Effector memory CD4-positive, alpha-beta T cell (primary cell): Measurements from ENCODE around the gene IRF2.

Experiments used
- DNase-seq, 3 donors: peaks; one replicate each; pipeline ENCODE4 v3.0.0-alpha.2; 2020
- H3K27ac ChIP-seq: 2 replicates; pipeline ENCODE4 v1.7.0; 2013; ENCODE audit warnings: mild to moderate bottlenecking, low read length, moderate library complexity; ENCODE audit not compliant: insufficient read depth, poor library complexity, severe bottlenecking
- H3K27me3 ChIP-seq: replicated peaks from 2 replicates; pipeline ENCODE4 v1.7.0; 2013; ENCODE audit warnings: mild to moderate bottlenecking, low read length; ENCODE audit not compliant: insufficient read depth, control insufficient read depth, poor library complexity, severe bottlenecking
- H3K36me3 ChIP-seq: 2 replicates; pipeline ENCODE4 v1.7.0; 2013; ENCODE audit warnings: mild to moderate bottlenecking, low read length, moderate library complexity; ENCODE audit not compliant: control insufficient read depth, insufficient read depth
- H3K4me1 ChIP-seq: 2 replicates; pipeline ENCODE4 v1.7.0; 2013; ENCODE audit warnings: low read length, mild to moderate bottlenecking; ENCODE audit not compliant: control insufficient read depth, insufficient read depth, poor library complexity, severe bottlenecking
- H3K4me3 ChIP-seq: 2 replicates; pipeline ENCODE4 v1.7.0; 2013; ENCODE audit warnings: low read length, low read depth, mild to moderate bottlenecking; ENCODE audit not compliant: insufficient read depth, poor library complexity, severe bottlenecking
- H3K9me3 ChIP-seq: 2 replicates; pipeline ENCODE4 v1.7.0; 2013; ENCODE audit warnings: mild to moderate bottlenecking, low read length, moderate library complexity; ENCODE audit not compliant: control insufficient read depth

The IRF2 gene

GRCh38 chr4:184375027-184375426 is 99.3 kb downstream of the IRF2 start:
- Histone ChIP-seq H3K9me3 (no peaks in the 10 kb centered on the region), H3K27ac (no peak overlapping the region), H3K36me3 (no peaks in the 10 kb centered on the region), H3K4me1 (no peaks in the 10 kb centered on the region), H3K27me3 (no peaks in the 10 kb centered on the region), H3K4me3 (no peak overlapping the region)
- no peak for DNase-seq

- DNase-seq: no peak
- Histone ChIP-seq H3K9me3 (no peaks in the 10 kb centered on the region), H3K27ac (no peak overlapping the region), H3K36me3 (no peaks in the 10 kb centered on the region), H3K4me1 (no peaks in the 10 kb centered on the region), H3K4me3 (no peak overlapping the region), H3K27me3 (no peaks in the 10 kb centered on the region)
These were observed 100.4 kb downstream of the IRF2 start for GRCh38 chr4:184373886-184374405.

GRCh38 chr4:184371390-184371787 is 103.0 kb downstream of the IRF2 start:
- H3K4me1 ChIP-seq: no peaks in the 10 kb centered on the region
- H3K4me3 ChIP-seq: no peak overlapping the region
- H3K36me3 ChIP-seq: no peaks in the 10 kb centered on the region
- no peaks in the 10 kb centered on the region for H3K27me3 ChIP-seq
- no peaks in the 10 kb centered on the region for H3K9me3 ChIP-seq
- DNase-seq: no peak
- no peak overlapping the region for H3K27ac ChIP-seq

GRCh38 chr4:184370711-184371389 is 103.5 kb downstream of the IRF2 start:
- H3K36me3 ChIP-seq: no peaks in the 10 kb centered on the region
- no peaks in the 10 kb centered on the region for H3K9me3 ChIP-seq
- H3K27me3 ChIP-seq: no peaks in the 10 kb centered on the region
- H3K27ac ChIP-seq: no peak overlapping the region
- no peaks in the 10 kb centered on the region for H3K4me1 ChIP-seq
- H3K4me3 ChIP-seq: no peak overlapping the region
- no peak for DNase-seq

GRCh38 chr4:184369871-184370270 is 104.5 kb downstream of the IRF2 start:
- no peak overlapping the region for H3K27ac ChIP-seq
- no peak for DNase-seq
- no peaks in the 10 kb centered on the region for H3K4me1 ChIP-seq
- H3K36me3 ChIP-seq: no peaks in the 10 kb centered on the region
- H3K27me3 ChIP-seq: no peaks in the 10 kb centered on the region
- no peaks in the 10 kb centered on the region for H3K9me3 ChIP-seq
- H3K4me3 ChIP-seq: no peak overlapping the region

GRCh38 chr4:184368731-184369130 is 105.6 kb downstream of the IRF2 start:
- DNase-seq: no peak
- Histone ChIP-seq H3K9me3 (no peaks in the 10 kb centered on the region), H3K4me1 (no peaks in the 10 kb centered on the region), H3K27ac (no peak overlapping the region), H3K4me3 (no peak overlapping the region), H3K27me3 (no peaks in the 10 kb centered on the region), H3K36me3 (no peaks in the 10 kb centered on the region)

- H3K27ac ChIP-seq: no peak overlapping the region
- no peak overlapping the region for H3K4me3 ChIP-seq
- H3K4me1 ChIP-seq: no peaks in the 10 kb centered on the region
- no peak for DNase-seq
- no peaks in the 10 kb centered on the region for H3K9me3 ChIP-seq
- H3K36me3 ChIP-seq: no peaks in the 10 kb centered on the region
- H3K27me3 ChIP-seq: no peaks in the 10 kb centered on the region
These were observed 106.1 kb downstream of the IRF2 start for GRCh38 chr4:184368290-184368689.

GRCh38 chr4:184364100-184364921 is 110.0 kb downstream of the IRF2 start:
- Histone ChIP-seq H3K36me3 (no peaks in the 10 kb centered on the region), H3K4me1 (no peaks in the 10 kb centered on the region), H3K27ac (no peak overlapping the region), H3K27me3 (no peaks in the 10 kb centered on the region), H3K4me3 (no peak overlapping the region), H3K9me3 (no peaks in the 10 kb centered on the region)
- no peak for DNase-seq

- H3K4me3 ChIP-seq: no peak overlapping the region
- H3K9me3 ChIP-seq: no peaks in the 10 kb centered on the region
- no peak overlapping the region for H3K27ac ChIP-seq
- no peaks in the 10 kb centered on the region for H3K4me1 ChIP-seq
- H3K27me3 ChIP-seq: no peaks in the 10 kb centered on the region
- no peaks in the 10 kb centered on the region for H3K36me3 ChIP-seq
- DNase-seq: no peak
These were observed 111.1 kb downstream of the IRF2 start for GRCh38 chr4:184363258-184363657.

- Histone ChIP-seq H3K9me3 (no peaks in the 10 kb centered on the region), H3K4me1 (no peaks in the 10 kb centered on the region), H3K4me3 (no peak overlapping the region), H3K36me3 (no peaks in the 10 kb centered on the region), H3K27me3 (no peaks in the 10 kb centered on the region), H3K27ac (no peak overlapping the region)
- no peak for DNase-seq
These were observed 112.0 kb downstream of the IRF2 start for GRCh38 chr4:184362396-184362795.
